Airway epithelial cell (primary cell): ENCODE measurements around the gene TRIM15. TPM values are rescaled to one million over a fixed set of nuclear protein-coding genes. Genes with fewer than 3 reads are reported as not detected.

Source experiments
- total RNA-seq: library from RNA; depleted of rRNA; stranded (reverse); fragments of >200 nt; gene quantifications from 2 replicates; pipeline ENCODE4 v1.2.3, GENCODE V29; 2015

Gene TRIM15
- not detected in 2 replicates for total RNA-seq

DNA sequence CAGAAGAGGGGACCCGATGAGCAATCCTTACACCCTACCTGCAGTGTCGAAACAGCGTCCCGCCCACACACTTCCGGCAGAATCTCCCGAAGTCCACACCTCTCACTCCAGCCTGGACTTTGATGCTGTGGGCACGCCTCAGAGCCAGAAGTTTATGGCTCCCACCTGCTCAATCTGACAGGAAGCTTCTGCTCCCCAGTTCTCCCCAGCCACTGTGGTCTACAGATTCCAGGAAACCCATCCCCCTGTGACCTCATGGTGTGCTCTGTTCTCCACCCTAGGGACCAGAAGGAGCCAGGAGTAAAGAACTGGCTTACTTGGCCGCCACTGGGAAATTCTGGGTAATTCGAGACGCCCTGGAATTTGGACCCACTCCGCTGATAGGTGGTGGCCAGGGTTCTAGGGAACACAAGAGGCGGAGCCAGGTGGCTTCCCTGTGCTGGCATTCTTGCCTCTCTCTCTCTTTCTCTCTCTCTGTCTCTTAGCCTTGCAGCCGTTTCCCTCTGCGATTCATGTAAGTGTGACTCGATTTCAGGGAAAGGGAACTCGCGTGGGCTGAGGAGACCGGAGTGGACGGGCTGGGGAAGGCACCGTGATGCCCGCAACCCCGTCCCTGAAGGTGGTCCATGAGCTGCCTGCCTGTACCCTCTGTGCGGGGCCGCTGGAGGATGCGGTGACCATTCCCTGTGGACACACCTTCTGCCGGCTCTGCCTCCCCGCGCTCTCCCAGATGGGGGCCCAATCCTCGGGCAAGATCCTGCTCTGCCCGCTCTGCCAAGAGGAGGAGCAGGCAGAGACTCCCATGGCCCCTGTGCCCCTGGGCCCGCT lies at the start of gene TRIM15:
Gene TRIM15 (plus strand): TSS at position 457 of the 828 bp plus-strand sequence. CDS start 139 bp downstream, at position 596.

DNA sequence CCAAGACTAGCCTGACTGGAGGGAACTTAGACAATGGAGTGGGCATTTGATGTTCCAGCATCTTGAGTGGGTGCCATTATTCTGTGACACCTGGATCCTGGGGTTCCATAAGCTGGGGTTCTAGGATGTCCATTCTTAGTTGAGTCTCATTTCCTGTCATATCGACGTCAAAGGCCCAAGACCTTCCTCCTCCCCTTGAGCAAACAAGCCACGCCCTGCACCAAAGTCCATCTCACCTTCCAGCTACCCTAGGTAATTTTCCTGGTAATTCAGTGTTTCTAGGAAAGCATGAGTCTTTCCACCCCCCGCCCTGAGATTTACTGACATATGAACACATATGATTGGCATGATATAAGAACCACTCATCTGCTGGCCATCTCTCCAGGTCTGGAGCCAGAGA lies 27.6 kb upstream of the TRIM15 start, which contains the start of gene TRIM40:
Gene TRIM40 (plus strand): TSS at position 384 of the 400 bp plus-strand sequence. CDS start 897 bp downstream, outside the sequence.

DNA sequence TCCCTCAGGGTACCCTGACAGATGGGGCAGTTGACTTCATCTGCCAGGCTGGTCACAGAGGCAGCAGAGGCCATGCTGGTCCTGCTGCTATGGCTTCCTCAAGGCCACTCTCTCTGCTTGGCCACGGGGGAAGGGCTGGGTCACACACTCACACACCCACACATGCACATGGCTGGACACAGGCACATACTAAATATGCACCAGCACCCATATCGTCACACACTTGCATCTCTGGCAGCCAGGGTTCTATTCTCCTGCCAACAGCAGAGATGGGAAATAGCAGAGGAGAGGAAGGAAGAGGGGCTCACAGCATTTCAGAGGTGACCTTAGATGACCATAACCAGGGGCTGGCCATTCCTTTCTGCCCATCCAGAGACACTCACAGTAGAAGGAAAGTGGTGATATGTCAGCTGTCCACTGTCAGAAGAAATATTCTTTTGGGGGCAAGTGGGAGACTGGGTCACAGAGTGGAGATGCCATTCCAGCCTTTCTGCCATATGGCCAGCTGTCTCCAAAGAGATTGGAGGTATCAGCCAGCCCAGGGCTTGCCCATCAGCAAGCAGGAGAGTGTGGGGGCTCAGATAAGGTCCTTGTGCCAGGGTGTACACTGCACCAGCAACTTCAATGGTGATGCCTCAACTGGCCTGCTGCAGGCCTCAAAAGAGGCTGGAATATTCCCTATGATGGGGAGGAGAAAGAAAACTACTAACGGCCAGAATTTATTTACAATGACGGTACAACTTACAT lies 2.4 kb upstream of the TRIM15 start, which contains the start of gene TRIM10:
Gene TRIM10 (minus strand): TSS at position 427 of the 747 bp plus-strand sequence. CDS start 353 bp downstream, at position 74.

DNA sequence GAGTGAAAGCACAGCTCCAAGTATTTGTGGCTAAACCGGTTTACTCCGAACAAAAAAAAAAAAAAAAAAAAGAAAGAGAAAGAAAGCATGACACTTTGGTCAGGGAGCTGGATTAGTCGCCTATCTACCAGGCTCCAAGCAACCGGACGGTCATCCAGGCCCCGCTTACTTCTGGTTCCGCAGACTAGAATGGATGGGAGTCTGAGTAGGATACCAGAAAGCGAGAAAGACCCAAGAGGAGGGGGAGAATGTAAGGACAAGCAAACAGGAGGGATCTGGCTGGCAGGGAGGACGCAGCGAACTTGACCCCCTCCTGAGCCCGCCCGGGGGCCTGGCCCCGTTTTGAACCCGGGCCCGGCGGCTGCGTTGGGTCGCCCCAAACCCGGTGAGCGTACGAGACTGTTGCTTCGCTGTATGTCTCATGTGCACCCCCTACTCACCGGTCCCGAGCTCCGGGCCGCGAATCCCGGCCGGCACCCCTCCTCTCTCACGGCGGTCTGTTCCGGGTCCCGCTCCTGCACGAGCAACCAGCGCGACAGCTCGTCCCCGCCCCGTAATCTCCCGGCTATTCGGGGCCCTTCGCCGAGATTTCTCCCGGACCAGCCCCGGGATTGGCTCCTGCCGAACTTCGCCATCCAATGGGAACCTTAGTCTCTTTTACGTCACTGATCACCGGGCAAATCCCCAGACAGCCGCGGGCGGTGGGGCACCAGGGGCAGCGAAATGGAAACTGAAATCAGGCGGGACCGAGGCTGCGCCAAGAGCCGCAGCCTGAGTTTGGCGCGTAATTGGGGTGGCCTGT lies 49.7 kb downstream of the TRIM15 start, which contains the start of gene TRIM26:
Gene TRIM26 (minus strand): TSS at position 542 of the 802 bp plus-strand sequence. CDS start 14,303 bp downstream, outside the sequence.

Other genes starting within 250 kb of the TRIM15 start
- 174 and 178 TPM in 2 replicates for gene HLA-A, start 221.0 kb upstream of the TRIM15 start, total RNA-seq
- gene POLR1H, start 102.3 kb upstream of the TRIM15 start, total RNA-seq, result 34.3 and 54.7 TPM in 2 replicates
- gene PPP1R11, start 96.3 kb upstream of the TRIM15 start, total RNA-seq, result 36.7 and 39.9 TPM in 2 replicates
- gene RNF39, start 87.8 kb upstream of the TRIM15 start, total RNA-seq, result 3.3 and 4.9 TPM in 2 replicates
- 0.05 TPM in 1 of 2 replicates, not detected in the other for gene TRIM31, start 50.5 kb upstream of the TRIM15 start, total RNA-seq
- gene TRIM40, start 27.4 kb upstream of the TRIM15 start, total RNA-seq, result not detected in 2 replicates
- gene TRIM10, start 2.3 kb upstream of the TRIM15 start, total RNA-seq, result not detected in 2 replicates
- 47.3 and 59.0 TPM in 2 replicates for gene TRIM26, start 49.9 kb downstream of the TRIM15 start, total RNA-seq
- gene TRIM39, start 163.4 kb downstream of the TRIM15 start, total RNA-seq, result 11.7 and 12.5 TPM in 2 replicates
- gene RPP21, start 181.6 kb downstream of the TRIM15 start, total RNA-seq, result 97.3 and 106 TPM in 2 replicates